Measurements from ENCODE around the gene GPC5. TPM values are rescaled to one million over a fixed set of nuclear protein-coding genes. Genes with fewer than 3 reads are reported as not detected.

The GPC5 gene
- total RNA-seq, 1 donor from 2014 or later = 0.99 TPM

DNA sequence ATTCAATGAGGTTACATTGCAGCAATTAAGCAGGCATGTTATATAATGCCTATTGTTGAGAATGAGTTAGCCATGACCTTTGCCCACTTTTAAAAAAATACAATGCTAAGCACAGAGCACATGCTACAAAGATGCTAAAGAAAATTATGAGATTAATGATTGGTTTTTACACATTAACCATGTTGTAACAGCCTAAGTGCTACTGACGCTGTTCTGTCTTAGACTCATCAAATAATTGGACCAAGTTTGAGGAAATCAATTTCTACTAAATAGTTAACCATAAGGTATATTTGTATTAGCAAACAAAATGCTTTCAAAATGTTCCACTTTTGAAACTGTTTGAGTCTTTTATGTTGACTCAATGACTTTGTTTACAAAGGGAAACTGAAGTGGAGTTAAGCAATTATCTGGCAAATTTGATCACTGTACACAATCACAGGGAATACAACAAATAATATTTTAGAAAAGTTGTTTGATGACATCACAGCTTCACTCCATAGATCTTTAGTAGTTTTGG, 36.6 kb upstream of the GPC5 start:
- no peak overlapping the region for H3K27ac Mint-ChIP-seq (ENCODE audit: unreplicated experiment)
- DNase-seq (ENCODE audit: low spot score) = no peak
- H3K4me3 Mint-ChIP-seq (ENCODE audit: unreplicated experiment) = no peak overlapping the region
- H3K4me1 Mint-ChIP-seq (ENCODE audit: low read depth) = peaks cover 25% of the 10 kb centered on the region
- no peaks in the 10 kb centered on the region for H3K27me3 Mint-ChIP-seq (ENCODE audit: low read depth)
- no peaks in the 10 kb centered on the region for H3K9me3 Mint-ChIP-seq (ENCODE audit: low read depth)
- TF ChIP-seq, protein P1, sequence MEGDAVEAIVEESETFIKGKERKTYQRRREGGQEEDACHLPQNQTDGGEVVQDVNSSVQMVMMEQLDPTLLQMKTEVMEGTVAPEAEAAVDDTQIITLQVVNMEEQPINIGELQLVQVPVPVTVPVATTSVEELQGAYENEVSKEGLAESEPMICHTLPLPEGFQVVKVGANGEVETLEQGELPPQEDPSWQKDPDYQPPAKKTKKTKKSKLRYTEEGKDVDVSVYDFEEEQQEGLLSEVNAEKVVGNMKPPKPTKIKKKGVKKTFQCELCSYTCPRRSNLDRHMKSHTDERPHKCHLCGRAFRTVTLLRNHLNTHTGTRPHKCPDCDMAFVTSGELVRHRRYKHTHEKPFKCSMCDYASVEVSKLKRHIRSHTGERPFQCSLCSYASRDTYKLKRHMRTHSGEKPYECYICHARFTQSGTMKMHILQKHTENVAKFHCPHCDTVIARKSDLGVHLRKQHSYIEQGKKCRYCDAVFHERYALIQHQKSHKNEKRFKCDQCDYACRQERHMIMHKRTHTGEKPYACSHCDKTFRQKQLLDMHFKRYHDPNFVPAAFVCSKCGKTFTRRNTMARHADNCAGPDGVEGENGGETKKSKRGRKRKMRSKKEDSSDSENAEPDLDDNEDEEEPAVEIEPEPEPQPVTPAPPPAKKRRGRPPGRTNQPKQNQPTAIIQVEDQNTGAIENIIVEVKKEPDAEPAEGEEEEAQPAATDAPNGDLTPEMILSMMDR (IDR thresholded peaks at IDR 0.05) = no peak
- H3K36me3 Mint-ChIP-seq (ENCODE audit: low read depth) = peaks cover 2% of the 10 kb centered on the region

DNA sequence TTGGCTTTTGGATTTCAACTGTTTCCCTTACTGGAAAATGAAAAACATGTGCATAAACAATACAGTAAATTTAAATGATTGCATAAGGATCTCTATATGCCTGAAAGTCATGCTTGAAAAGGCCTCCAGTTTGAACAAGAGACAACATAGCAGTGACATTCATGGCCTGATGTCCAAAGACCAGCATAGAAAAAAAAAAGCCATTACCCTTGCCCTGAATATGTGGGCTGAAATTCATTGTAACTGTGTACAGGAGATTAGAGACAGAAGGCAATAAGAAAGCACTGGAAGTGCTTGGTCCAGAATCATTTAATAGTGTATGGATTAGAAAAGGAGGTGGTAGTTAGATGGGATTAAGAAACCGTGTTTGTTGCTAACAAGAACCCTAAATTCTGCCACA, 35.5 kb upstream of the GPC5 start:
- no peak overlapping the region for H3K4me3 Mint-ChIP-seq (ENCODE audit: unreplicated experiment)
- H3K4me1 Mint-ChIP-seq (ENCODE audit: low read depth) = peaks cover 17% of the 10 kb centered on the region
- H3K36me3 Mint-ChIP-seq (ENCODE audit: low read depth) = no peaks in the 10 kb centered on the region
- H3K27ac Mint-ChIP-seq (ENCODE audit: unreplicated experiment) = no peak overlapping the region
- no peaks in the 10 kb centered on the region for H3K27me3 Mint-ChIP-seq (ENCODE audit: low read depth)
- TF ChIP-seq, protein P1 (IDR thresholded peaks at IDR 0.05) = no peak
- no peaks in the 10 kb centered on the region for H3K9me3 Mint-ChIP-seq (ENCODE audit: low read depth)
- no peak for DNase-seq (ENCODE audit: low spot score)

DNA sequence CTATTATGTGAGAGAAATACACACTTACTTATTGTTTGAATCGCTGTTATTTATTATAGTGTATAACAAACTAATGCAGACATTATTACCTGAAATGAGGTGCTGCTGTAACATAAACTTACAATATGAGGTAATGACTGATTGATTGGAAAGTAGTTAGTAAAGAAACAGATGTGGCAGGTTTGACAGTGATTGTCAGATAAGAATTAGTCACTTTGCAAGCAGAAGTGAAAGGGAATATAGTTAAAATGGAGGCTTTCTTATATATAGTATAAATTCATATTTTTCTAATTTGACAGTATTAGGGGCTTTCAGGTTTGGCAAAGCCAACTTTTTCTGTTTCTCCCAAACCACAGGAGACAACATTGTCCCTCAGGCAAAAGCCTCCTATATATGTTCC, 30.3 kb upstream of the GPC5 start:
- no peaks in the 10 kb centered on the region for H3K9me3 Mint-ChIP-seq (ENCODE audit: low read depth)
- TF ChIP-seq, protein P1 (IDR thresholded peaks at IDR 0.05) = no peak
- peaks cover 14% of the 10 kb centered on the region for H3K4me1 Mint-ChIP-seq (ENCODE audit: low read depth)
- DNase-seq (ENCODE audit: low spot score) = no peak
- H3K27ac Mint-ChIP-seq (ENCODE audit: unreplicated experiment) = no peak overlapping the region
- H3K4me3 Mint-ChIP-seq (ENCODE audit: unreplicated experiment) = no peak overlapping the region
- H3K27me3 Mint-ChIP-seq (ENCODE audit: low read depth) = no peaks in the 10 kb centered on the region
- no peaks in the 10 kb centered on the region for H3K36me3 Mint-ChIP-seq (ENCODE audit: low read depth)

DNA sequence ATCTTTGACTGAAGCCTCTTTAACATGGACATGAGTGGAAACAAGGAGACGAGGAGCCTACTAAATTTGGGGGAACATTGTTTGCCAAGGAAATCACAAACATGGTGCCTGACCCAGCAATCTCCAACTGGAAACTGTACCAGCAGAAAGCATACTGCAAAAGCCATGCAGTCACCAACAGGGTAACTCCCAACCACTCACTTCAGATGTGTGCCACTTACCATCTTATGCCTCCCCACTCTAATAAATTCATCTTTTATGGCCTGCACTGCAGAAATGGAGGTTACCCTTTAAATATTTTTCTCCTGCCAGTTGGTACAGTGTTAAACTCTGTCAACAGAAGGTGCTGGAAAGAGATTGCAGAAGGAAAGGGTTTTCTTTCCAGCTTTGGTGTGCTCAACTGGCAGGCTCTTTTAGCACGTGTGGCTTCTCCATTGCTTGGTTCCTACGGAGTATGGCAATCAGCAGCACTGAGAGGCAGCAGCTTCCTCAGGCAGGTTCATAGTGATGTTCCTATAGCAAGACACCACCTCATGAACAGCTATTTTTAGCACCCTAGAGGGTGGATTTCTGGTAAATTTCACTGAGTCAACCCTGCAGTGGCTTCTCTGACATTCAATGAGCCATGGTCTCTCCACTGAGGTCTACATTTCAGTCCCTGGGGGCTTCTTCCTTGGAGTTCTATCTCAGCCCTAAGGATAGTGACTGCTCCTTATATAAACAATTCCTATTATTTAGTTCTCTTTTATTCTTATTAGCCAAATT, 29.6 kb upstream of the GPC5 start:
- Mint-ChIP-seq H3K27me3 (ENCODE audit: low read depth) (no peaks in the 10 kb centered on the region), H3K4me1 (ENCODE audit: low read depth) (peaks cover 14% of the 10 kb centered on the region), H3K4me3 (ENCODE audit: unreplicated experiment) (no peak overlapping the region), H3K27ac (ENCODE audit: unreplicated experiment) (no peak overlapping the region), H3K9me3 (ENCODE audit: low read depth) (no peaks in the 10 kb centered on the region), H3K36me3 (ENCODE audit: low read depth) (no peaks in the 10 kb centered on the region)
- no peak for DNase-seq (ENCODE audit: low spot score)
- TF ChIP-seq, protein P1 (IDR thresholded peaks at IDR 0.05) = no peak

DNA sequence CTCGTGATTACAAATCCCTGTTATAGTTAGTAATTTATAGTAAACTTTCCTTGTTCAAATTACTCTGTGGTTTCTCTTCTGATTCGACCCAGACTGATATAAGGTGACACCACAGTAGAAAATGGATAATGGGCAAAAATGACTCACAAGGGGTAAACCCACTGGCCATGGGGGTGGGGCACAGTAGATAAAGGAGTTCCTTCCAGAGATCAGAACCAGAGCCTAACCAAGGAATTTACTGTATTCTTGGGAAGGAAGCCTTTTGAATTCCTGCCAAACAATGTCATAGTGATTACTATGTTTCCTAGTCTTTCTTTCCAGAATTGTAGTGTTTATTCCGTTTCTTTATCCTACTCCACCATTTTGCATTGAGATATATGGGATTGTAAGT, 29.0 kb upstream of the GPC5 start:
- H3K9me3 Mint-ChIP-seq (ENCODE audit: low read depth) = no peaks in the 10 kb centered on the region
- no peak overlapping the region for H3K27ac Mint-ChIP-seq (ENCODE audit: unreplicated experiment)
- H3K4me1 Mint-ChIP-seq (ENCODE audit: low read depth) = peaks cover 14% of the 10 kb centered on the region
- no peaks in the 10 kb centered on the region for H3K27me3 Mint-ChIP-seq (ENCODE audit: low read depth)
- TF ChIP-seq, protein P1 (IDR thresholded peaks at IDR 0.05) = no peak
- no peak for DNase-seq (ENCODE audit: low spot score)
- H3K4me3 Mint-ChIP-seq (ENCODE audit: unreplicated experiment) = no peak overlapping the region
- no peaks in the 10 kb centered on the region for H3K36me3 Mint-ChIP-seq (ENCODE audit: low read depth)

All from chondrocyte (in vitro differentiated cells).